Keratinocyte (primary cell): ENCODE data around the gene GOLGA6L7.

Experiments used
- EZH2 ChIP-seq: IDR thresholded peaks from one replicate; pipeline ENCODE4 v1.6.1; 2012; ENCODE audit warnings: inconsistent platforms, mild to moderate bottlenecking, low read length, moderate library complexity
- TF ChIP-seq, protein P1 (sequence below), 3 experiments: IDR thresholded peaks in 1 of 3; conservative IDR thresholded peaks in 1 of 3; optimal IDR thresholded peaks in 1 of 3; 2 replicates in 2 of 3; 3 replicates in 1 of 3; pipeline versions ENCODE3 to v1.5.1; 2011; ENCODE audit warnings: low read length in 3 of 3, mild to moderate bottlenecking in 3 of 3, moderate library complexity in 2 of 3, control low read depth in 1 of 3, inconsistent platforms in 1 of 3; ENCODE audit not compliant: insufficient read depth in 2 of 3; ENCODE audit errors: extremely low read depth in 1 of 3

DNA sequence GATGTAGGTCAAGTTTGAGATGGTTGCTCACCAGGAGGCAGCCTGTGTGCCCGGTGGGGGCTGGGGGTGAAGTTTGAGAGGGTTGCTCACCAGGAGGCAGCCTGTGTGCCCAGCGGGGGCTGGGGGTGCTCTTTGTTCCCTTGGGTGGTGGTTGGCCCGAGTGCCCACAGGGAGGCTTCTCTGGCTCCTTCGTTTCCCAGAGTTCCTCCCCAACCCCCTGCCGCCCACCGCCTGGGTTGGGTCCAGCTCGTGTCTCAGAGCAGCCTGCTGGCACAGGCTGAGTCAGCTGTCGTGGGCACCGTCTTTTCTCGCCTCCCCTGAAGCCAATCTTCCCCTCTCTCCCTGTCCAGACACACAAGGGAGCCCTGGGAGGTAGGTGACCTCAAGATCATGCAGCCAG is 40.5 kb upstream of the GOLGA6L7 start:
- TF ChIP-seq, protein P1, sequence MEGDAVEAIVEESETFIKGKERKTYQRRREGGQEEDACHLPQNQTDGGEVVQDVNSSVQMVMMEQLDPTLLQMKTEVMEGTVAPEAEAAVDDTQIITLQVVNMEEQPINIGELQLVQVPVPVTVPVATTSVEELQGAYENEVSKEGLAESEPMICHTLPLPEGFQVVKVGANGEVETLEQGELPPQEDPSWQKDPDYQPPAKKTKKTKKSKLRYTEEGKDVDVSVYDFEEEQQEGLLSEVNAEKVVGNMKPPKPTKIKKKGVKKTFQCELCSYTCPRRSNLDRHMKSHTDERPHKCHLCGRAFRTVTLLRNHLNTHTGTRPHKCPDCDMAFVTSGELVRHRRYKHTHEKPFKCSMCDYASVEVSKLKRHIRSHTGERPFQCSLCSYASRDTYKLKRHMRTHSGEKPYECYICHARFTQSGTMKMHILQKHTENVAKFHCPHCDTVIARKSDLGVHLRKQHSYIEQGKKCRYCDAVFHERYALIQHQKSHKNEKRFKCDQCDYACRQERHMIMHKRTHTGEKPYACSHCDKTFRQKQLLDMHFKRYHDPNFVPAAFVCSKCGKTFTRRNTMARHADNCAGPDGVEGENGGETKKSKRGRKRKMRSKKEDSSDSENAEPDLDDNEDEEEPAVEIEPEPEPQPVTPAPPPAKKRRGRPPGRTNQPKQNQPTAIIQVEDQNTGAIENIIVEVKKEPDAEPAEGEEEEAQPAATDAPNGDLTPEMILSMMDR (optimal IDR thresholded peaks at IDR 0.05 in 1 of 3, IDR thresholded peaks at IDR 0.05 in 1 of 3, conservative IDR thresholded peaks at IDR 0.05 in 1 of 3; ENCODE audit: extremely low read depth in 1 of 3, insufficient read depth in 2 of 3, low read length in 3 of 3), result no peak
- no peak for TF ChIP-seq EZH2
